SK-N-SH (cell line): ENCODE results near the gene WBP1. TPM values are rescaled to one million over a fixed set of nuclear protein-coding genes. Genes with fewer than 3 reads are reported as not detected.

Source experiments
- CTCF ChIA-PET: fragments of 300-600, 350-600 bp; formaldehyde crosslinking; extraction: SDS; loops from one replicate; lab custom pipeline; 2021; lab: Yijun Ruan, JAX
- POLR2A ChIA-PET: fragments of 350-600 bp; sonication (Branson Sonifier 250); formaldehyde crosslinking; extraction: SDS; loops from one replicate; lab custom pipeline; 2020; ENCODE audit warnings: antibody characterized with exemption, inconsistent platforms; lab: Yijun Ruan, JAX
- DNase-seq: peaks from one replicate; pipeline ENCODE4 v3.0.0; 2012
- H2AFZ ChIP-seq: fragments of 200-600 bp; sonication (generic); 2 replicates; pipeline ENCODE4 v1.8.1; 2016; ENCODE audit warnings: antibody characterized with exemption, mild to moderate bottlenecking, low read depth
- H3F3A ChIP-seq: fragments of 200-600 bp; sonication (generic); replicated peaks from 2 replicates; pipeline ENCODE3; 2016; ENCODE audit warnings: antibody characterized with exemption, mild to moderate bottlenecking; ENCODE audit not compliant: insufficient read depth
- H3K27ac ChIP-seq, 2 experiments: fragments of 200-500 bp in 1 of 2; fragments of 200-600 bp in 1 of 2; sonication (Bioruptor generic) in 1 of 2; sonication (generic), shearing (Covaris generic) in 1 of 2; 2 replicates each; pipeline versions ENCODE4 v1.5.1 to v1.6.1; 2014 to 2016; ENCODE audit warnings: low read depth in 2 of 2, inconsistent platforms in 1 of 2, low read length in 1 of 2, mild to moderate bottlenecking in 1 of 2, mixed read lengths in 1 of 2
- H3K27me3 ChIP-seq: fragments of 200-600 bp; sonication (generic), shearing (Covaris generic); 2 replicates; pipeline ENCODE4 v1.6.1; 2016; ENCODE audit warnings: mixed run types; ENCODE audit not compliant: insufficient read depth
- H3K36me3 ChIP-seq, 2 experiments: fragments of 200-500 bp in 1 of 2; fragments of 200-600 bp in 1 of 2; sonication (Bioruptor generic) in 1 of 2; sonication (generic) in 1 of 2; replicated peaks in 1 of 2; 2 replicates each; pipeline versions ENCODE3 to v1.5.1; 2014 to 2016; ENCODE audit warnings: low read length in 1 of 2, mild to moderate bottlenecking in 1 of 2; ENCODE audit not compliant: insufficient read depth in 2 of 2, control insufficient read depth in 1 of 2
- H3K4me1 ChIP-seq, 2 experiments: fragments of 200-500 bp in 1 of 2; fragments of 200-600 bp in 1 of 2; sonication (Bioruptor generic) in 1 of 2; sonication (generic), shearing (Covaris generic) in 1 of 2; 2 replicates each; pipeline versions ENCODE4 v1.5.1 to v1.6.1; 2014 to 2016; ENCODE audit warnings: low read depth in 1 of 2, low read length in 1 of 2, mixed run types in 1 of 2; ENCODE audit not compliant: insufficient read depth in 2 of 2, control insufficient read depth in 1 of 2
- H3K4me2 ChIP-seq: fragments of 200-600 bp; sonication (generic), shearing (Covaris generic); 2 replicates; pipeline ENCODE4 v1.6.1; 2017; ENCODE audit warnings: mixed run types
- H3K4me3 ChIP-seq, 2 experiments: fragments of 200-500 bp in 1 of 2; fragments of 200-600 bp in 1 of 2; sonication (Bioruptor generic) in 1 of 2; sonication (generic), shearing (Covaris generic) in 1 of 2; 2 replicates each; pipeline versions ENCODE4 v1.5.1 to v1.8.1; 2014 to 2016; ENCODE audit warnings: low read depth in 2 of 2, inconsistent platforms in 1 of 2, low read length in 1 of 2, mild to moderate bottlenecking in 1 of 2, mixed read lengths in 1 of 2, moderate library complexity in 1 of 2
- H3K79me2 ChIP-seq: fragments of 200-600 bp; sonication (generic); 2 replicates; pipeline ENCODE4 v1.8.1; 2017; ENCODE audit warnings: mild to moderate bottlenecking; ENCODE audit not compliant: insufficient read depth
- H3K9ac ChIP-seq: fragments of 200-600 bp; sonication (generic); 2 replicates; pipeline ENCODE4 v1.6.1; 2017; ENCODE audit warnings: mixed run types
- H3K9me2 ChIP-seq: fragments of 200-600 bp; sonication (generic); 2 replicates; pipeline ENCODE4 v1.6.1; 2017; ENCODE audit warnings: mixed run types
- H3K9me3 ChIP-seq: fragments of 200-600 bp; sonication (generic); 2 replicates; pipeline ENCODE4 v1.6.1; 2017; ENCODE audit warnings: mixed run types, mild to moderate bottlenecking, moderate library complexity
- H4K20me1 ChIP-seq: fragments of 200-600 bp; sonication (generic); 2 replicates; pipeline ENCODE4 v1.6.1; 2017; ENCODE audit warnings: mild to moderate bottlenecking, mixed run types; ENCODE audit not compliant: insufficient read depth
- ELF1 ChIP-seq: IDR thresholded peaks from 2 replicates; pipeline ENCODE4 v1.4.0; 2012
- FOXM1 ChIP-seq: IDR thresholded peaks from 2 replicates; pipeline ENCODE4 v1.4.0; 2012; ENCODE audit warnings: low read depth, mild to moderate bottlenecking
- GABPA ChIP-seq: IDR thresholded peaks from 2 replicates; pipeline ENCODE4 v1.4.0; 2012; ENCODE audit warnings: low read depth, mild to moderate bottlenecking
- GATA2 ChIP-seq: sonication (generic); formaldehyde crosslinking; IDR thresholded peaks from 2 replicates; pipeline ENCODE4 v1.5.0; 2020; ENCODE audit warnings: mild to moderate bottlenecking, missing genetic modification reagents
- JUND ChIP-seq: IDR thresholded peaks from 2 replicates; pipeline ENCODE4 v1.4.0; 2012
- MEF2A ChIP-seq: IDR thresholded peaks from 2 replicates; pipeline ENCODE4 v1.4.0; 2012; ENCODE audit warnings: low read depth, borderline replicate concordance
- NRF1 ChIP-seq: IDR thresholded peaks from 2 replicates; pipeline ENCODE4 v1.6.1; 2012; ENCODE audit warnings: low read depth, mild to moderate bottlenecking, low read length
- POLR2AphosphoS5 ChIP-seq: IDR thresholded peaks from 2 replicates; pipeline ENCODE4 v1.6.1; 2012; ENCODE audit warnings: low read depth, low read length
- RAD21 ChIP-seq: IDR thresholded peaks from 2 replicates; pipeline ENCODE4 v1.6.1; 2012; ENCODE audit warnings: mild to moderate bottlenecking, low read length
- RCOR1 ChIP-seq: fragments of 150-350 bp; IDR thresholded peaks from 2 replicates; pipeline ENCODE4 v1.6.1; 2017; ENCODE audit warnings: antibody characterized with exemption, low read length
- RFX5 ChIP-seq: IDR thresholded peaks from 2 replicates; pipeline ENCODE4 v1.6.1; 2012; ENCODE audit warnings: mild to moderate bottlenecking, improper control_type of control experiment, low read length
- SMC3 ChIP-seq: IDR thresholded peaks from 2 replicates; pipeline ENCODE4 v1.6.1; 2012; ENCODE audit warnings: low read depth, low read length, improper control_type of control experiment
- TAF1 ChIP-seq: IDR thresholded peaks from 2 replicates; pipeline ENCODE4 v1.6.1; 2012; ENCODE audit warnings: low read depth, mild to moderate bottlenecking, low read length, moderate library complexity, borderline replicate concordance
- WGBS: methylation state at CpG from one replicate; pipeline ENCODE4 v1.1.6; 2017; ENCODE audit warnings: low lambda C conversion rate; 5-methylcytosine and 5-hydroxymethylcytosine counted together
- polyA plus RNA-seq, 3 experiments: library from polyadenylated mRNA; depleted of rRNA; stranded (reverse); fragments of >200 nt; gene quantifications; 2 replicates each; pipeline ENCODE4 v1.2.3, GENCODE V29; 2012
- TF ChIP-seq, protein P1 (sequence below): IDR thresholded peaks from 2 replicates; pipeline ENCODE4 v1.4.0; 2012; ENCODE audit warnings: low read depth, borderline replicate concordance
- TF ChIP-seq, protein P2 (sequence below): fragments of 150-350 bp; IDR thresholded peaks from 2 replicates; pipeline ENCODE4 v1.6.1; 2017; ENCODE audit warnings: antibody characterized with exemption, low read length, low read depth, borderline replicate concordance
- TF ChIP-seq, protein P3 (sequence below): IDR thresholded peaks from 2 replicates; pipeline ENCODE4; 2012

WBP1 gene
- polyA plus RNA-seq, 1 of the 3 experiments (the other 2 are of a cell fraction) = 184 TPM

DNA sequence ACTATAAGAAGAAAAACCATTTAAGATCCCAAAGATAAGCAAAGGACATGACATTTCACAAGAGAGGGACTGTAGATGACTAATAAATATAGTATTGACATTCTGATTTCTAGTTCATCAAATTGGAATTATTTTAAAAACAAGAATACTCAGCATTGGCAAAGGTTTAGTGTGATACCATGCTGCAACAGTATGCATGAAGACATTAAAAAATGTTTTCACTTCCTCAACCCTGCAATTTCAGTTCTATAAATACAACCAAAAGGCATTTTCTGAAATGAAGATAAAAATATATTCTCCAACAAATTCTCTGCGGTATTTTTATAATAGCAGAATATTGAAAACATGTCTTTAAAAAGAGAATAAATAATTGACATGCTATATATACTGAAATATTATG is 38.9 kb upstream of the WBP1 start:
- Histone ChIP-seq H4K20me1 (no peaks in the 10 kb centered on the region), H3K4me2 (no peak overlapping the region), H3K36me3 (peaks cover 0 to 3% of the 10 kb centered on the region in 2 experiments), H3K9me2 (no peaks in the 10 kb centered on the region), H3K4me1 (peaks cover 0 to 16% of the 10 kb centered on the region in 2 experiments; a peak in 1 of 4 replicates), H3K9ac (no peak overlapping the region), H3K9me3 (no peaks in the 10 kb centered on the region), H3K27me3 (no peaks in the 10 kb centered on the region), H3K4me3 (no peak overlapping the region), H2AFZ (no peak overlapping the region), H3K79me2 (no peaks in the 10 kb centered on the region), H3F3A (peaks cover 4% of the 10 kb centered on the region), H3K27ac (no peak overlapping the region)
- 91% methylated on average over 1 of the region's 1 CpG for WGBS
- ChIA-PET CTCF (interaction anchor here (1.5 kb wide), 2 partner anchors 27 to 169 kb away, joined by 4 to 5 read pairs; no protein-coding TSS in a partner anchor), POLR2A (no interaction called here)
- TF ChIP-seq RFX5 = no peak
- no peak for TF ChIP-seq POLR2AphosphoS5
- no peak for TF ChIP-seq GABPA
- TF ChIP-seq JUND = no peak
- TF ChIP-seq TAF1 = no peak
- TF ChIP-seq RCOR1 = no peak
- TF ChIP-seq SMC3 = no peak
- TF ChIP-seq, protein P1, sequence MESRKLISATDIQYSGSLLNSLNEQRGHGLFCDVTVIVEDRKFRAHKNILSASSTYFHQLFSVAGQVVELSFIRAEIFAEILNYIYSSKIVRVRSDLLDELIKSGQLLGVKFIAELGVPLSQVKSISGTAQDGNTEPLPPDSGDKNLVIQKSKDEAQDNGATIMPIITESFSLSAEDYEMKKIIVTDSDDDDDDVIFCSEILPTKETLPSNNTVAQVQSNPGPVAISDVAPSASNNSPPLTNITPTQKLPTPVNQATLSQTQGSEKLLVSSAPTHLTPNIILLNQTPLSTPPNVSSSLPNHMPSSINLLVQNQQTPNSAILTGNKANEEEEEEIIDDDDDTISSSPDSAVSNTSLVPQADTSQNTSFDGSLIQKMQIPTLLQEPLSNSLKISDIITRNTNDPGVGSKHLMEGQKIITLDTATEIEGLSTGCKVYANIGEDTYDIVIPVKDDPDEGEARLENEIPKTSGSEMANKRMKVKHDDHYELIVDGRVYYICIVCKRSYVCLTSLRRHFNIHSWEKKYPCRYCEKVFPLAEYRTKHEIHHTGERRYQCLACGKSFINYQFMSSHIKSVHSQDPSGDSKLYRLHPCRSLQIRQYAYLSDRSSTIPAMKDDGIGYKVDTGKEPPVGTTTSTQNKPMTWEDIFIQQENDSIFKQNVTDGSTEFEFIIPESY = no peak
- no peak for TF ChIP-seq GATA2 (CRISPR knock-in tag)
- no peak for TF ChIP-seq FOXM1
- no peak for TF ChIP-seq MEF2A
- TF ChIP-seq ELF1 = no peak
- TF ChIP-seq, protein P2, sequence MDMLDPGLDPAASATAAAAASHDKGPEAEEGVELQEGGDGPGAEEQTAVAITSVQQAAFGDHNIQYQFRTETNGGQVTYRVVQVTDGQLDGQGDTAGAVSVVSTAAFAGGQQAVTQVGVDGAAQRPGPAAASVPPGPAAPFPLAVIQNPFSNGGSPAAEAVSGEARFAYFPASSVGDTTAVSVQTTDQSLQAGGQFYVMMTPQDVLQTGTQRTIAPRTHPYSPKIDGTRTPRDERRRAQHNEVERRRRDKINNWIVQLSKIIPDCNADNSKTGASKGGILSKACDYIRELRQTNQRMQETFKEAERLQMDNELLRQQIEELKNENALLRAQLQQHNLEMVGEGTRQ = no peak
- no peak for TF ChIP-seq NRF1
- TF ChIP-seq, protein P3, sequence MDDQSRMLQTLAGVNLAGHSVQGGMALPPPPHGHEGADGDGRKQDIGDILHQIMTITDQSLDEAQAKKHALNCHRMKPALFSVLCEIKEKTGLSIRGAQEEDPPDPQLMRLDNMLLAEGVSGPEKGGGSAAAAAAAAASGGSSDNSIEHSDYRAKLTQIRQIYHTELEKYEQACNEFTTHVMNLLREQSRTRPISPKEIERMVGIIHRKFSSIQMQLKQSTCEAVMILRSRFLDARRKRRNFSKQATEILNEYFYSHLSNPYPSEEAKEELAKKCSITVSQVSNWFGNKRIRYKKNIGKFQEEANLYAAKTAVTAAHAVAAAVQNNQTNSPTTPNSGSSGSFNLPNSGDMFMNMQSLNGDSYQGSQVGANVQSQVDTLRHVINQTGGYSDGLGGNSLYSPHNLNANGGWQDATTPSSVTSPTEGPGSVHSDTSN = no peak
- no peak for TF ChIP-seq RAD21
- DNase-seq = no peak
